Sigmoid colon (tissue), 7 donors: Measurements from ENCODE around the gene SEMA5B. TPM values are rescaled to one million over a fixed set of nuclear protein-coding genes. Genes with fewer than 3 reads are reported as not detected.
A peak's percentile ranks its signal among the peaks of the same experiment; 100 is the strongest.

ENCODE experiments used
- DNase-seq: peaks from one replicate; pipeline ENCODE4 v3.0.0-alpha.2; 2019
- H3K27ac ChIP-seq, 4 donors: fragments of 200-600 bp; sonication (generic); one replicate each; pipeline ENCODE4 v1.5.1; 2016 to 2019; ENCODE audit warnings: mild to moderate bottlenecking in 1 of 4
- H3K27me3 ChIP-seq, 3 donors: fragments of 200-600 bp; sonication (generic); one replicate each; pipeline ENCODE4 v1.5.1; 2019; ENCODE audit warnings: mild to moderate bottlenecking in 1 of 3
- H3K36me3 ChIP-seq, 4 donors: fragments of 200-600 bp; sonication (generic); one replicate each; pipeline ENCODE4 v1.5.1; 2016 to 2019
- H3K4me1 ChIP-seq, 4 donors: fragments of 200-600 bp; sonication (generic); one replicate each; pipeline ENCODE4 v1.5.1; 2017 to 2019
- H3K4me3 ChIP-seq, 4 donors: fragments of 200-600 bp; sonication (generic); one replicate each; pipeline ENCODE4 v1.5.1; 2017 to 2019; ENCODE audit warnings: mild to moderate bottlenecking in 2 of 4, moderate library complexity in 1 of 4
- H3K9me3 ChIP-seq, 4 donors: fragments of 200-600 bp in 3 of 4; sonication (generic) in 3 of 4; one replicate each; pipeline versions ENCODE4 v1.5.1 to v1.6.1; 2013 to 2019
- EP300 ChIP-seq, 4 donors: sonication (generic); formaldehyde crosslinking; IDR thresholded peaks; one replicate each; pipeline ENCODE4 v1.6.1; 2017; ENCODE audit warnings: antibody characterized with exemption in 4 of 4
- POLR2A ChIP-seq, 2 donors: fragments of 450-650 bp; IDR thresholded peaks; one replicate each; pipeline ENCODE4 v1.6.1; 2016; ENCODE audit warnings: antibody characterized with exemption in 2 of 2, mild to moderate bottlenecking in 2 of 2, moderate library complexity in 2 of 2
- POLR2AphosphoS5 ChIP-seq, 4 donors: sonication (generic); formaldehyde crosslinking; IDR thresholded peaks; one replicate each; pipeline ENCODE4 v1.6.1; 2017; ENCODE audit warnings: antibody characterized with exemption in 4 of 4
- WGBS, 2 donors: extraction: QIAGEN DNeasy Blood & Tissue Kit; methylation state at CpG; one replicate each; pipeline ENCODE4 v1.1.7; 2013; 5-methylcytosine and 5-hydroxymethylcytosine counted together
- intact Hi-C: fragments of 100-400 bp; cut with DNase I; formaldehyde crosslinking; loops from one replicate; pipeline ENCODE4 v1.15.1; 2023
- polyA plus RNA-seq, 3 donors: library from polyadenylated mRNA; stranded (reverse); fragments of 200-250 nt; gene quantifications; one replicate each; pipeline ENCODE4 v1.2.3, GENCODE V29; 2013
- total RNA-seq, 4 donors: library from RNA; depleted of rRNA; stranded (reverse); fragments of >200 nt; gene quantifications; one replicate each; pipeline ENCODE4 v1.1.0, GENCODE V29; 2016
- TF ChIP-seq, protein P1 (sequence below), 4 experiments: fragments of 450-650 bp in 3 of 4; fragments of 200-600 bp in 1 of 4; IDR thresholded peaks; one replicate each; pipeline ENCODE4 v1.5.1; 2016 to 2019; ENCODE audit warnings: antibody characterized with exemption in 4 of 4, mild to moderate bottlenecking in 3 of 4, moderate library complexity in 2 of 4
- donor health status: healthy with polysubstance abuse.
- donor health status: Bipolar disorder and iron deficiency.
- donor health status: healthy.

The SEMA5B gene
- total and polyA plus RNA-seq, 7 donors: 0.36 to 0.69 (median 0.55) TPM; not detected in 2

DNA sequence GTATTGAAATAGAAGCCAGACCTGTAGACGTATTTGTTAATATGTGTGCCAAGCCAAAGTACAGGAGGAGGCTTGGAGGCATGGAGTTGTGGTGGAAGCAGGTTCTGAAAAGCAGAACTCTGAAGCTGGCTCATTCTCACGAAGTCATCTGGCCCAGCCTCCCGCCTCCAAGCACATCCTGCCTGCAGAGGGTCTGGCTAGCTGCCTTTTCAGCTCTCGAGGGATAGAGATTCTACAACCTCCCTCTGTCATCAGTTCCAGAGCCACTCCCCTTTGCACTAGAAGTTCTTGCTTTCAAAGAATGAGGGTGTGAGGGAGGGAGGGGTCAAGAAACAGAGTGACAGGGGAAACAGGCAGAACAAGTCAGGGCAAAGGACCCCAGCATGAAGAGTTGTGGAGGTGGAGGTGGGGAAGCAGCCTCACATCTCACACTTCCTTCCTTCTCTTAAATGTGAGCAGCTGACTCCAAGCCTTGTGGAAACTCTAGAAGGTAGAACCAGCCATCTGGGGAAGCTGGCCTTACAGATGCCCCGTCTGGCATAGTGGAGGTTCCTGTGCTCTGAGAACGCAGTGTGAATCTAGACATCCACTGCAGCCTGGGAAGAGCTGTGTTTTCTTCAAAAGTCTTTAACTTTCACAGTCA, 137.4 kb downstream of the SEMA5B start:
- DNase-seq: peak; percentile 81
- WGBS, 2 donors: 25 to 50% methylated on average over 6 of the region's 6 CpGs
- TF ChIP-seq POLR2AphosphoS5 (IDR thresholded peaks at IDR 0.05) (peak in 1 of 4 donors; percentile 22), POLR2A (IDR thresholded peaks at IDR 0.05) (no peak)
- Histone ChIP-seq H3K27me3 (no peaks in the 10 kb centered on the region), H3K9me3 (no peaks in the 10 kb centered on the region), H3K4me3 (no peak overlapping the region), H3K36me3 (no peaks in the 10 kb centered on the region), H3K27ac (peak overlapping the region in 2 of 4 donors; percentile 39 to 44), H3K4me1 (peaks cover 0 to 26% (median 18%) of the 10 kb centered on the region in 4 donors)
- intact Hi-C loops: no loop called here

DNA sequence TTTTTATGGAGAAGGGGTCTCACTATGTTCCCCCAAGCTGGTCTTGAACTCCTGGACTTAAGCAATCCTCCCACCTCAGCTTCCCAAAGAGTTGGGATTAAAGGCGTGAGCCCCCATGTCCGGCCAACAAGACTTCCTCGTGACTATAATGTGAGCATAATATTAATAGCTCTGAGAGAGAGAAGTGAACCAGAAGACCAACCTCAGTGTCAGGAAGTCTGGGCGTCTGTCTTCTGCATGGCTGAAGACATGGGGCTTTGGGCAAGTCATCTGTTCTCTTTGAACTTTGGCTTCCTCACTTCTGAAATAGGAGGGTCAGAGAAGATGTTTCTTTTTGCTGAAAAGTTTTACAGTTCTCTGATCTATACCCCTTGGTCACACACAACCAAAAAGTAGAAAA, 140.6 kb downstream of the SEMA5B start:
- Histone ChIP-seq H3K4me3 (no peak overlapping the region), H3K36me3 (no peaks in the 10 kb centered on the region), H3K27me3 (no peaks in the 10 kb centered on the region), H3K9me3 (no peaks in the 10 kb centered on the region), H3K4me1 (peaks cover 0 to 20% (median 18%) of the 10 kb centered on the region in 4 donors), H3K27ac (no peak overlapping the region)
- 65 to 92% methylated on average over 4 of the region's 4 CpGs for WGBS, 2 donors
- DNase-seq: no peak
- TF ChIP-seq, protein P1, sequence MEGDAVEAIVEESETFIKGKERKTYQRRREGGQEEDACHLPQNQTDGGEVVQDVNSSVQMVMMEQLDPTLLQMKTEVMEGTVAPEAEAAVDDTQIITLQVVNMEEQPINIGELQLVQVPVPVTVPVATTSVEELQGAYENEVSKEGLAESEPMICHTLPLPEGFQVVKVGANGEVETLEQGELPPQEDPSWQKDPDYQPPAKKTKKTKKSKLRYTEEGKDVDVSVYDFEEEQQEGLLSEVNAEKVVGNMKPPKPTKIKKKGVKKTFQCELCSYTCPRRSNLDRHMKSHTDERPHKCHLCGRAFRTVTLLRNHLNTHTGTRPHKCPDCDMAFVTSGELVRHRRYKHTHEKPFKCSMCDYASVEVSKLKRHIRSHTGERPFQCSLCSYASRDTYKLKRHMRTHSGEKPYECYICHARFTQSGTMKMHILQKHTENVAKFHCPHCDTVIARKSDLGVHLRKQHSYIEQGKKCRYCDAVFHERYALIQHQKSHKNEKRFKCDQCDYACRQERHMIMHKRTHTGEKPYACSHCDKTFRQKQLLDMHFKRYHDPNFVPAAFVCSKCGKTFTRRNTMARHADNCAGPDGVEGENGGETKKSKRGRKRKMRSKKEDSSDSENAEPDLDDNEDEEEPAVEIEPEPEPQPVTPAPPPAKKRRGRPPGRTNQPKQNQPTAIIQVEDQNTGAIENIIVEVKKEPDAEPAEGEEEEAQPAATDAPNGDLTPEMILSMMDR (IDR thresholded peaks at IDR 0.05): no peak
- no peak for TF ChIP-seq POLR2AphosphoS5 (IDR thresholded peaks at IDR 0.05)
- TF ChIP-seq POLR2A (IDR thresholded peaks at IDR 0.05): no peak
- no peak for TF ChIP-seq EP300 (IDR thresholded peaks at IDR 0.05)
- intact Hi-C loops: no loop called here

DNA sequence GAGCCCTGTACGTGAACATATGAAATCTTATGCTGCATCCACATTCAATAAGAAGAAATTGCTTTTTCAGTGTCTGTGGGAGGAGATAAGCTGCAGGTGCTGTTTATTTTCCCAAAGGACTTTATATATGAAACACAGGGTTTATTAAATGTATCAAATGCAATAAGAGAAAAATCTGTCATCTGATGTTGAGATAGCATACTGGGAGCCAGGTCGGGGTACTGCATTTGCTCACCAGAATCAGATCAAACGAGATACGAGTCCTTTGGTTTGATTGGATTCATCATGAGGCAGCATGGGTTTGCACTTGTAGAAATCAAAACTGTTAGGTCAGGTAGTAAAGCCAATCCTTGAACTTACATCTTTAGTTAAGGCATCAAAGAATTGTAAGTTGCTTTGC, 141.3 kb downstream of the SEMA5B start:
- no peak for DNase-seq
- Histone ChIP-seq H3K4me1 (peaks cover 0 to 20% (median 18%) of the 10 kb centered on the region in 4 donors), H3K4me3 (no peak overlapping the region), H3K27me3 (no peaks in the 10 kb centered on the region), H3K27ac (no peak overlapping the region), H3K36me3 (peaks cover 0 to 4% (median 2%) of the 10 kb centered on the region in 4 donors), H3K9me3 (no peaks in the 10 kb centered on the region)
- 97% methylated on average over 4 of the region's 4 CpGs for WGBS, 2 donors
- TF ChIP-seq EP300 (IDR thresholded peaks at IDR 0.05): no peak
- no peak for TF ChIP-seq POLR2A (IDR thresholded peaks at IDR 0.05)
- TF ChIP-seq, protein P1 (IDR thresholded peaks at IDR 0.05): no peak
- no peak for TF ChIP-seq POLR2AphosphoS5 (IDR thresholded peaks at IDR 0.05)
- intact Hi-C loops: no loop called here

DNA sequence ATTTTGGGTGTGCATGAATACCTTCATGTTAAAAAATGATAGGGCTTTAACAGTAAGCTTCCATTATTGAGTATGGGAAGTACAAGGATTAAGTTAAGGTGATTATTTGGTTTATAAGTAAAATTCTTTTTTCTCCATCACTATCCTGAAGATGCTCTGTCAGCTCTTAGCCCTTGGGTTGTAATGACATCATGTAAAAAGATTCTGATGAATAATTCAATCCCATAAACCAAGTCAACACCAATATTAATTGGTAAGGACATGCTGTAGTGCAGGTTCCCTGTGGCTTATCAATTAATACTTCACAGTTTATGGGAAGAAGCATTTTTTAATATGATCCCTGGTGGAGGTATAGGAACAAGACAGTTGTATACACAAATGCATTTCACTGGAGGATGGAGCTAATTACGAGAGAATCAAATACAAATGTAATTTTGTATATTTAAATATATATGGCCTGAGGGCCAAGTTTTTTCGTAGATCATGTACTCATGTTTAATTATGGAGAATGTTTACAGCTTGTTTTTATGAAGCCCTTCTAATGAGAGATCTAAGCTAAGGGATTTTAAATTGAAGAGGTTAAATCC, 145.1 kb downstream of the SEMA5B start:
- Histone ChIP-seq H3K27ac (no peak overlapping the region), H3K27me3 (no peaks in the 10 kb centered on the region), H3K36me3 (peaks cover 0 to 15% (median 2%) of the 10 kb centered on the region in 4 donors), H3K4me1 (no peaks in the 10 kb centered on the region), H3K4me3 (no peak overlapping the region), H3K9me3 (no peaks in the 10 kb centered on the region)
- intact Hi-C loops: no loop called here
- no peak for DNase-seq
- WGBS, 2 donors: 92 to 98% methylated on average over 2 of the region's 2 CpGs
- TF ChIP-seq EP300 (IDR thresholded peaks at IDR 0.05): no peak
- TF ChIP-seq POLR2AphosphoS5 (IDR thresholded peaks at IDR 0.05): no peak
- TF ChIP-seq POLR2A (IDR thresholded peaks at IDR 0.05): no peak
- TF ChIP-seq, protein P1 (IDR thresholded peaks at IDR 0.05): no peak

DNA sequence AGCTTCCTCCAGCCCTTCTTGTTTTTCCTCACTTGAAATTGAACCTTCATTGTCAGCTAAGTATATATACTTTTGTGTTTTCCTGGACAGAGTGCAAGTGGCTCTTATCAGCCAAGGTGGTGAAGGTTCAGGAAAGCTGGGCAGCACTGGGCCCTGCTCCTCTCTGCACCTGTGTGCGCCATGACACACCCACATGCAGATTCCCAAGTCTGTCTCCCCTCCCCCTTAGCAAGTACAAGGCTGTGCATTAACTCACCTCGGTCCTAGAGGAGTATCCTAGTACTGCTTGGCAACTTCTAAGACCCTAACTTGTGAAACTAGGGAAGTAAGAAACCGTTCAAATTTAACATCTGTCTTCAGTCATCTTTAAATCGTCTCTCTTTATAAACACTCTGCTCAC, 146.9 kb downstream of the SEMA5B start:
- H3K9me3 ChIP-seq: no peaks in the 10 kb centered on the region
- H3K27me3 ChIP-seq: no peaks in the 10 kb centered on the region
- intact Hi-C loops: no loop called here
- H3K27ac ChIP-seq: no peak overlapping the region
- DNase-seq: no peak
- WGBS, 2 donors: 22 to 59% methylated on average over 4 of the region's 4 CpGs
- TF ChIP-seq POLR2A (IDR thresholded peaks at IDR 0.05) (no peak), EP300 (IDR thresholded peaks at IDR 0.05) (no peak), POLR2AphosphoS5 (IDR thresholded peaks at IDR 0.05) (no peak)
- TF ChIP-seq, protein P1 (IDR thresholded peaks at IDR 0.05): no peak
- H3K36me3 ChIP-seq: peaks cover 0 to 15% (median 2%) of the 10 kb centered on the region in 4 donors
- H3K4me1 ChIP-seq: no peaks in the 10 kb centered on the region
- H3K4me3 ChIP-seq: no peak overlapping the region
